Omental fat pad (tissue), 4 donors: Measurements from ENCODE around the gene WBP11. TPM values are rescaled to one million over a fixed set of nuclear protein-coding genes. Genes with fewer than 3 reads are reported as not detected.

ENCODE experiments used
- ATAC-seq: fragments of 150-250 bp; one replicate; pipeline ENCODE4 v1.9.1; 2016; ENCODE audit warnings: mild to moderate bottlenecking, moderate library complexity; ENCODE audit not compliant: low FRiP score
- DNase-seq: peaks from one replicate; pipeline ENCODE4 v3.0.0-alpha.2; 2019; ENCODE audit warnings: low spot score
- CTCF ChIP-seq, 3 donors: fragments of 450-650 bp; IDR thresholded peaks; one replicate each; pipeline ENCODE4 v1.5.1; 2016 to 2017; ENCODE audit warnings: antibody characterized with exemption in 3 of 3, mild to moderate bottlenecking in 3 of 3, moderate library complexity in 2 of 3
- total RNA-seq, 4 donors: library from RNA; depleted of rRNA; stranded (reverse); fragments of >200 nt; gene quantifications; one replicate each; pipeline ENCODE4 v1.1.0, GENCODE V29; 2016

The WBP11 gene
- total RNA-seq, 4 donors from 2014 or later, result 17.2 to 29.7 (median 19.3) TPM

GRCh38 chr12:14774074-14774905 lies 29.0 kb downstream of the WBP11 start:
- ATAC-seq, result peak; percentile 87
- DNase-seq, result peak; percentile 92
- TF ChIP-seq CTCF (IDR thresholded peaks at IDR 0.05), result no peak

GRCh38 chr12:14773685-14774073 lies 29.6 kb downstream of the WBP11 start:
- ATAC-seq (peak; percentile 2), DNase-seq (no peak)
- no peak for TF ChIP-seq CTCF (IDR thresholded peaks at IDR 0.05)

- ATAC-seq (no peak), DNase-seq (no peak)
- no peak for TF ChIP-seq CTCF (IDR thresholded peaks at IDR 0.05)
Observed at GRCh38 chr12:14772946-14773345, 30.3 kb downstream of the WBP11 start.

- no peak for ATAC-seq
- DNase-seq, result no peak
- no peak for TF ChIP-seq CTCF (IDR thresholded peaks at IDR 0.05)
Observed at GRCh38 chr12:14771651-14772137, 31.6 kb downstream of the WBP11 start.

GRCh38 chr12:14770496-14771461 lies 32.5 kb downstream of the WBP11 start:
- no peak for TF ChIP-seq CTCF (IDR thresholded peaks at IDR 0.05)
- DNase-seq (peak; percentile 96), ATAC-seq (peak; percentile 72)

- ATAC-seq (peak; percentile 39), DNase-seq (peak; percentile 69)
- TF ChIP-seq CTCF (IDR thresholded peaks at IDR 0.05), result peak in 1 of 3 donors; percentile 94
Observed at GRCh38 chr12:14769969-14770495, 33.2 kb downstream of the WBP11 start.
